GM12878 (cell line): Measurements from ENCODE around the gene ALDH1L1. TPM values are rescaled to one million over a fixed set of nuclear protein-coding genes. Genes with fewer than 3 reads are reported as not detected.

ENCODE experiments used
- ATAC-seq: fragments of 200-7000 bp; cut with Tn5 transposase; 3 replicates; pipeline ENCODE4 v1.9.1; 2020; ENCODE audit warnings: mild to moderate bottlenecking, moderate library complexity
- BruUV-seq: library from RNA; stranded (reverse); fragments of 400-500 nt; replicated peaks from 2 replicates; lab custom pipeline; 2021; lab: Mats Ljungman, UMichigan
- CTCF ChIA-PET: fragments of 300-600 bp; sonication (Branson Sonifier 250); formaldehyde crosslinking; extraction: SDS; loops from one replicate; lab custom pipeline; 2021; ENCODE audit warnings: inconsistent platforms; lab: Yijun Ruan, JAX
- POLR2A ChIA-PET: fragments of 350-600 bp; formaldehyde crosslinking; extraction: SDS; loops from one replicate; lab custom pipeline; 2021; ENCODE audit warnings: inconsistent platforms; lab: Charles Lee
- RAD21 ChIA-PET: fragments of 300-600 bp; sonication (Branson Sonifier 250); formaldehyde crosslinking; loops from one replicate; lab custom pipeline; 2023; ENCODE audit warnings: antibody characterized with exemption; ENCODE audit not compliant: unreplicated experiment; lab: Charles Lee
- SMC1A ChIA-PET: fragments of 300-600 bp; sonication (Branson Sonifier 250); formaldehyde crosslinking; loops from one replicate; lab custom pipeline; 2023; ENCODE audit not compliant: unreplicated experiment, uncharacterized antibody; lab: Charles Lee
- DNase-seq: peaks from one replicate; pipeline ENCODE4 v3.0.0-alpha.2; 2011; ENCODE audit warnings: low read depth, low spot score
- FAIRE-seq: peaks from 3 replicates; lab custom pipeline; 2011; peaks lifted over from hg19 to GRCh38; lab: Jason Lieb, UNC
- H2AFZ ChIP-seq: 2 replicates; pipeline ENCODE4 v1.6.0; 2011; ENCODE audit warnings: low read depth, low read length, control low read depth; ENCODE audit not compliant: control insufficient read depth
- H3K27ac ChIP-seq: 2 replicates; pipeline ENCODE4 v1.5.1; 2011; ENCODE audit warnings: control low read depth; ENCODE audit not compliant: control insufficient read depth, insufficient read depth
- H3K27me3 ChIP-seq, 2 experiments: replicated peaks in 1 of 2; 2 replicates each; pipeline versions ENCODE4 v1.6.0 to v1.6.1; 2011; ENCODE audit warnings: low read length in 1 of 2; ENCODE audit not compliant: control insufficient read depth in 2 of 2, insufficient read depth in 2 of 2
- H3K36me3 ChIP-seq, 2 experiments: 2 replicates each; pipeline ENCODE4 v1.5.1; 2011; ENCODE audit warnings: low read length in 1 of 2; ENCODE audit not compliant: control insufficient read depth in 2 of 2, insufficient read depth in 2 of 2
- H3K4me1 ChIP-seq: 2 replicates; pipeline ENCODE4 v1.6.1; 2011; ENCODE audit warnings: mild to moderate bottlenecking, low read length, moderate library complexity, mixed read lengths; ENCODE audit not compliant: control insufficient read depth, insufficient read depth
- H3K4me2 ChIP-seq: 2 replicates; pipeline ENCODE4 v1.6.0; 2011; ENCODE audit warnings: control low read depth; ENCODE audit not compliant: control insufficient read depth, insufficient read depth
- H3K4me3 ChIP-seq: fragments of 200-600 bp; sonication (generic); 2 replicates; pipeline ENCODE4 v1.5.1; 2016
- H3K79me2 ChIP-seq: 2 replicates; pipeline ENCODE4 v1.6.0; 2011; ENCODE audit warnings: low read length; ENCODE audit not compliant: control insufficient read depth, insufficient read depth
- H3K9ac ChIP-seq: 2 replicates; pipeline ENCODE4 v1.8.0; 2011; ENCODE audit warnings: low read length, control low read depth, mixed read lengths; ENCODE audit not compliant: control insufficient read depth, insufficient read depth
- H3K9me3 ChIP-seq: replicated peaks from 3 replicates; pipeline ENCODE4 v1.5.1; 2011; ENCODE audit warnings: mild to moderate bottlenecking, low read length; ENCODE audit not compliant: control insufficient read depth, insufficient read depth
- H4K20me1 ChIP-seq: 2 replicates; pipeline ENCODE4 v1.6.0; 2011; ENCODE audit not compliant: control insufficient read depth, insufficient read depth
- ATF7 ChIP-seq: fragments of 450-650 bp; IDR thresholded peaks from 2 replicates; pipeline ENCODE4 v1.6.1; 2016; ENCODE audit warnings: low read depth, mild to moderate bottlenecking
- CHD2 ChIP-seq: IDR thresholded peaks from 2 replicates; pipeline ENCODE4 v1.6.1; 2011; ENCODE audit warnings: low read depth, low read length, improper control_type of control experiment, borderline replicate concordance
- STAT1 ChIP-seq: fragments of 450-650 bp; conservative IDR thresholded peaks from 2 replicates; pipeline ENCODE4 v1.6.1; 2014; ENCODE audit warnings: antibody characterized with exemption, mild to moderate bottlenecking
- WRNIP1 ChIP-seq: IDR thresholded peaks from 2 replicates; pipeline ENCODE4 v1.6.1; 2011; ENCODE audit warnings: low read depth, low read length, improper control_type of control experiment, borderline replicate concordance
- WGBS: methylation state at CpG from one replicate; pipeline ENCODE4 v1.1.6; 2016; ENCODE audit warnings: low lambda C conversion rate; ENCODE audit not compliant: insufficient replicate concordance, insufficient coverage; ENCODE audit errors: missing lambda C conversion rate; 5-methylcytosine and 5-hydroxymethylcytosine counted together
- in situ Hi-C: fragments of 300-500 bp; cut with MboI; formaldehyde crosslinking; loops from 9 replicates; pipeline ENCODE4 v1.14.3; 2018; ENCODE audit warnings: mixed read lengths
- intact Hi-C: fragments of 100-400 bp; cut with micrococcal nuclease; formaldehyde crosslinking; loops from one replicate; pipeline ENCODE4 v1.14.2; 2022; ENCODE audit not compliant: unreplicated experiment
- polyA plus RNA-seq, 11 experiments: library from polyadenylated mRNA; depleted of rRNA in 4 of 11; unstranded in 6 of 11; stranded (reverse) in 5 of 11; fragments of >200 nt; fragmentation: Nextera tagmentation in 4 of 11; fragmentation: Illumina TruSeq in 1 of 11; extraction: Ambion mirVana in 4 of 11; extraction: Trizol in 1 of 11; gene quantifications; 1 replicate in 1 of 11; 2 replicates in 10 of 11; pipeline versions ENCODE4 v1.2.1 to v1.2.3, GENCODE V29; 2011 to 2016; ENCODE audit warnings: inconsistent platforms in 2 of 11, missing spikeins in 2 of 11, low read depth in 1 of 11
- total RNA-seq, 4 experiments: library from RNA; depleted of rRNA in 3 of 4; stranded (reverse); fragments of >200 nt in 3 of 4; fragmentation: Illumina TruSeq in 1 of 4; extraction: Trizol in 1 of 4; gene quantifications; 2 replicates each; pipeline versions ENCODE4 v1.2.1 to v1.2.3, GENCODE V29; 2013 to 2021

The ALDH1L1 gene
- total and polyA plus RNA-seq, 10 of the 15 experiments (the other 5 are each of a cell fraction or from before 2014, with no cell fraction given): 0.04 to 18.2 (median 0.45) TPM

DNA sequence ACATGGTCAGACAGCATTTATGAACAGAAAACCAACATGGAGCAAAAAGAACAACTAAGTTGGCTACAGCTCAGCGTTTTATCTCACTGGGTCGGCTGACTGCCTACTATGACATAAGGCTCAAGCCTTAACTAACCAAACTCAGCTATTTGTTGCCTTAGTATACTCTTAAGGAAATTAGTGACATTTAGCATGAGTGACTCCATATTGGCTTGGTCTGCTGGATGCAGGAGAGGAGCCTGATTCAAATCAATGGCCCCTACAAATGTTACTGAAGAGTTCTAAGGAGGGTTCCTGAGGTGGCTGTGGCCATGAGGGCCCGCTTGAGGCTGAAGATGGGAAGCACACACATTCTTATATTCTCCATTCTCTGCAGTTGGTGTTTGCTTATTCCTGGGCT lies 20.1 kb upstream of the ALDH1L1 start:
- Histone ChIP-seq H3K36me3 (no peaks in the 10 kb centered on the region), H3K9me3 (no peaks in the 10 kb centered on the region), H3K27me3 (no peaks in the 10 kb centered on the region; a peak in 2 of 4 replicates), H3K79me2 (no peaks in the 10 kb centered on the region), H3K27ac (no peak overlapping the region), H3K9ac (no peak overlapping the region), H2AFZ (no peak overlapping the region), H3K4me2 (no peak overlapping the region)
- no TSS peak for BruUV-seq
- CTCF ChIA-PET: interaction anchor here (0.8 to 1.2 kb wide), 2 partner anchors 15 to 28 kb away, joined by 3 read pairs; no protein-coding TSS in a partner anchor
- 25% methylated on average over 3 of the region's 3 CpGs for WGBS
- RAD21 ChIA-PET: no interaction called here
- intact Hi-C loops: no loop called here
- SMC1A ChIA-PET: interaction anchor here (0.6 kb wide), 1 partner anchor 181 kb away, joined by 3 read pairs; no protein-coding TSS in a partner anchor
- POLR2A ChIA-PET: no interaction called here
- FAIRE-seq: no peak
- in situ Hi-C loops: no loop called here
- TF ChIP-seq WRNIP1: no peak
- TF ChIP-seq, all 136 proteins: peak for 0
- DNase-seq (no peak), ATAC-seq (no peak)
- Histone ChIP-seq H4K20me1 (no peaks in the 10 kb centered on the region), H3K4me3 (no peak overlapping the region), H3K4me1 (no peaks in the 10 kb centered on the region)

DNA sequence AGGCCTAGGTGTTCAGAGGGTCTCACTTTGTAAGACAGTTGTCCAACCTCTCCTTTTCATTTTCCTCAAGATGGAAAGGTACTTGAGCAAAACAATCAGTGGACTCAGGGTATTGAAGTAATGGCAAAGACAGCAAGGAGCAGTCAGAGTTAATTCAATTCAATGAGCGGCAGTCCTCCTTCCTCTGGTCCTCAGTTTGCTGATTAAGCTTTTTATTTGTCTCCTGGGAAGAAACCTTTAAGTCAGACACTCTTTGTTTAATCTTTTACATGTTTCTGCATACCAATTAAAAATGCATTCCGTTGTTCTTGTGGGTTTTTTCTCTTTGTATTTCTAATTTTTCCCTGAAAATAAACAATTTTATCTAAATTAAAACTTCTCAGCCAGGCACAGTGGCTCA lies 18.9 kb upstream of the ALDH1L1 start:
- H3K4me1 ChIP-seq: no peaks in the 10 kb centered on the region
- intact Hi-C loops: loop anchor here (10.0 kb wide), 1 partner anchor 224 kb away; no protein-coding TSS in a partner anchor
- H3K27me3 ChIP-seq: no peaks in the 10 kb centered on the region; a peak in 2 of 4 replicates
- no peak for DNase-seq
- RAD21 ChIA-PET: interaction anchor here (0.6 to 4.0 kb wide), 3 partner anchors 19 to 75 kb away, joined by 3 to 12 read pairs (median 3); no protein-coding TSS in a partner anchor
- no peaks in the 10 kb centered on the region for H4K20me1 ChIP-seq
- no peak for ATAC-seq
- no peaks in the 10 kb centered on the region for H3K36me3 ChIP-seq
- H3K9me3 ChIP-seq: no peaks in the 10 kb centered on the region
- in situ Hi-C loops: no loop called here
- FAIRE-seq: no peak
- no peak overlapping the region for H3K27ac ChIP-seq
- CTCF ChIA-PET: interaction anchor here (0.9 to 3.9 kb wide), 11 partner anchors 9 to 272 kb away, joined by 3 to 20 read pairs (median 4); no protein-coding TSS in a partner anchor
- no peak overlapping the region for H2AFZ ChIP-seq
- H3K4me2 ChIP-seq: no peak overlapping the region
- 18% methylated on average over 2 of the region's 2 CpGs for WGBS
- H3K4me3 ChIP-seq: no peak overlapping the region
- H3K79me2 ChIP-seq: no peaks in the 10 kb centered on the region
- POLR2A ChIA-PET: interaction anchor here (0.7 to 1.1 kb wide), 2 partner anchors 42 to 180 kb away, joined by 3 to 4 read pairs; no protein-coding TSS in a partner anchor
- TF ChIP-seq CHD2 (no peak), STAT1 (no peak), ATF7 (no peak)
- TF ChIP-seq, all 136 proteins: peak for 0
- no peak overlapping the region for H3K9ac ChIP-seq
- SMC1A ChIA-PET: interaction anchor here (1.0 kb wide), 1 partner anchor 43 kb away, joined by 3 read pairs; no protein-coding TSS in a partner anchor
- no TSS peak for BruUV-seq
